Central memory CD8-positive, alpha-beta T cell (primary cell): Measurements from ENCODE around the gene CTNNA3.
"Not testable (repeated sequence)": the region's sequence is repeated elsewhere in the genome, so short reads cannot be mapped to it uniquely, and the experiment has no call there.

Experiments used
- ATAC-seq: fragments of 150-1000 bp; cut with Tn5 transposase; replicated peaks from 2 replicates; pipeline ENCODE4 v1.10.0; 2022; ENCODE audit warnings: mild to moderate bottlenecking, moderate FRiP score, moderate number of reproducible peaks; ENCODE audit not compliant: poor library complexity, severe bottlenecking; ENCODE audit errors: extremely low read depth
- DNase-seq, 2 donors: peaks; one replicate each; pipeline ENCODE4 v3.0.0; 2021; ENCODE audit warnings: low spot score in 2 of 2
- H3K27ac Mint-ChIP-seq: one replicate; pipeline ENCODE4 v1.8.0; 2022; ENCODE audit warnings: low read depth, mild to moderate bottlenecking, moderate library complexity, mixed read lengths
- H3K27me3 Mint-ChIP-seq: one replicate; pipeline ENCODE4 v1.8.0; 2022; ENCODE audit warnings: mixed read lengths
- H3K36me3 Mint-ChIP-seq: one replicate; pipeline ENCODE4 v1.8.0; 2022; ENCODE audit warnings: mild to moderate bottlenecking, moderate library complexity, mixed read lengths; ENCODE audit not compliant: insufficient read depth
- H3K4me1 Mint-ChIP-seq: one replicate; pipeline ENCODE4 v1.8.0; 2022; ENCODE audit warnings: mixed read lengths
- H3K4me3 Mint-ChIP-seq: one replicate; pipeline ENCODE4 v1.8.0; 2022; ENCODE audit warnings: mild to moderate bottlenecking, moderate library complexity, mixed read lengths
- H3K9me3 Mint-ChIP-seq: one replicate; pipeline ENCODE4 v1.8.0; 2022; ENCODE audit warnings: mixed read lengths

CTNNA3 gene

GRCh38 chr10:66394342-66395063, 1301.5 kb downstream of the CTNNA3 start:
- H3K27me3 Mint-ChIP-seq, result no peaks in the 10 kb centered on the region
- peaks cover 5% of the 10 kb centered on the region for H3K9me3 Mint-ChIP-seq
- H3K4me3 Mint-ChIP-seq, result no peak overlapping the region
- DNase-seq (no peak), ATAC-seq (no peak)
- no peak overlapping the region for H3K27ac Mint-ChIP-seq
- no peaks in the 10 kb centered on the region for H3K36me3 Mint-ChIP-seq
- H3K4me1 Mint-ChIP-seq, result no peaks in the 10 kb centered on the region

DNA sequence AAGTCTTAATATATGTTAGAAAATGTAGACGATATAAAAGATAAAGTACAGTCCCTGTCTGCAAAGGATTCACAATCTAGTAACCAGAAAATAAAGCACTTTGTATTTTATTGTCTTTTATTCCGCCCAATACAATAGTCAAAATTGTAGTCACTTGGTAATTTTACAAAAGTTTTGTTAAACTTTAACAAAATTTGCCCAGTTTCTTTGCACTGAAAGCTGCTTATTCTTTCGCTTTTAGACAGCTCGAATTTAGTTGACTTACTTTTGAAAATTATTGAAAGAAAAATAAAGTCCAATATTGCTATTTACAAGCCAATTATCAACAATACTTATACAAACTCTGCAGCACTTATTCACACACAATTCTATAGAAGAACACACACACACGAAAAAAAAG, 1305.1 kb downstream of the CTNNA3 start:
- Mint-ChIP-seq H3K9me3 (peaks cover 9% of the 10 kb centered on the region), H3K4me3 (no peak overlapping the region), H3K27ac (no peak overlapping the region), H3K4me1 (no peaks in the 10 kb centered on the region), H3K27me3 (no peaks in the 10 kb centered on the region), H3K36me3 (no peaks in the 10 kb centered on the region)
- ATAC-seq, result no peak
- DNase-seq, result no peak

DNA sequence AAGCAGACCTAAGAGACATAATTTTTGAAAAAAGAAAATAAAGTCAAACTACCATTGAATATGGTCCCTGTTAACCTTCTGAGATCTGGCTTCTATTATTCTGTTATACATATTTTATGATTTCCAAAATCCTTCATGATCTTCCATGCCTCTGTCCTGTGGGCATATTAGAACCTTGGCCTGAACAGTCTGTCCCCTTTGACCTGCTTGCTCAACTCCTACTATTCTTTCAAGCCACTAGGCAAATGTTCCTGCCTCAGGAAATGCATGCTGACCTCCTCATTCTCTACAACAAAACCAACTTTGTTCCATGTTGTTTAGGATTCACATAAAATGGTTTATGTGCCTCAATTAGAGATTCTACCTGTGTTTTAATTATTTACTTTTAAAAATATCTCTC, 1315.0 kb downstream of the CTNNA3 start:
- peaks cover 36% of the 10 kb centered on the region for H3K9me3 Mint-ChIP-seq
- no peak for DNase-seq
- H3K27me3 Mint-ChIP-seq, result no peaks in the 10 kb centered on the region
- no peaks in the 10 kb centered on the region for H3K4me1 Mint-ChIP-seq
- no peaks in the 10 kb centered on the region for H3K36me3 Mint-ChIP-seq
- no peak for ATAC-seq
- no peak overlapping the region for H3K27ac Mint-ChIP-seq
- H3K4me3 Mint-ChIP-seq, result no peak overlapping the region

DNA sequence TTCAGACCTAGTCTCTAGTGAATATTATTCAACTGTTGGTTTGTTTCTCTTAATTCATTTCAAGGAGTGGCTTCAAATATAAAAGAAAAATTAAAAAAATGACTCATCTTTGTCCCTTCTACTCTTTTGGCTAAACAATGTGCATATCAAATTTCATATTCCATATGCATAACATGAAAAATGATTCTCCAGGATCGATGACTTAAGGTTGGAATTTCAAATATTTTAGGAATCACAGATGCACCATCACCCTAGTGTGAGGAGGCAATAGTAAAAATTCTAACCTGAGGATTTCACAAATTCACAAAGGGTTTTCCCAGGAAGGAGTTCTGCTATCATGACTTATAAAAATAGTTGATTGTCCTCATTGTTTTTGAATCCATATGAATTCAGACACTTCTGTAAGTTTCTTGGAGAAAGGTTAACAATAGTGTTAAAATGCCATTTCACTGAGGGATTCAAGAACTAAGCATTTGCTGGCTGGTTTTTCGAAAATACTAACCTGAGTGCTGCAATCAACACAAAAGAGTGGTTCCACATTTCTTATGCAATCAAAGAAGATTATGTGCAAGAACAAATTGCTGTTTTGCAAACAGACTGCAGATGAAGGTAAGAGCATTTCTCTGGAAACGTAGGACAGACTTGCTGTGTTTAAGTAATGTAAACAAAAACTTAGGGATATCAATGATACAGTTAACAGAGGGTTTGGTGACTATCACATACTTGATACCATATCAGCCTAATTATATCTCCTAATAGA, 1317.7 kb downstream of the CTNNA3 start:
- Mint-ChIP-seq H3K27me3 (no peaks in the 10 kb centered on the region), H3K4me1 (no peaks in the 10 kb centered on the region), H3K9me3 (peaks cover 19% of the 10 kb centered on the region), H3K27ac (no peak overlapping the region), H3K36me3 (no peaks in the 10 kb centered on the region), H3K4me3 (no peak overlapping the region)
- ATAC-seq, result no peak
- DNase-seq, result no peak

GRCh38 chr10:66368146-66368545, 1327.8 kb downstream of the CTNNA3 start:
- no peaks in the 10 kb centered on the region for H3K27me3 Mint-ChIP-seq
- H3K4me1 Mint-ChIP-seq, result no peaks in the 10 kb centered on the region
- peaks cover 6% of the 10 kb centered on the region for H3K9me3 Mint-ChIP-seq

DNA sequence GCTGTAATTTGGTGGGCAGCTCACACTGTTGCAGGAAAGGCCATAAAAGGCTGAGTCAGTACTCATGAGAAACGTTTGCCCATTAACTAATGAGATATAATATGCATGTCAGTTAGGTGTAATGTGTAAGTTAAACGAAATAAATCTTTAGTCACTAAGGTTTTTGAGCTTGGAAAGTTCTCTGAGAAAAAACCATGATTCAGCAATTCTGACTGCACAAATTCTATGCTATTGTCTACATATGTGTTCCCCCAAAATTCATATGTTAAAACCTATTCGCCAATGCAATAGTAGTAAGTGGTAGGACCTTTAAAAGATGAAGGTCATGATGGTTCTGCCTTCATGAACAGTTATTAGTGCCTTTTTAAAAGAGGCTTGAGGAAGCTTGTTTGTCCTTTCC, 1329.8 kb downstream of the CTNNA3 start:
- Mint-ChIP-seq H3K27ac (no peak overlapping the region), H3K4me1 (no peaks in the 10 kb centered on the region), H3K4me3 (no peak overlapping the region), H3K27me3 (no peaks in the 10 kb centered on the region), H3K36me3 (no peaks in the 10 kb centered on the region), H3K9me3 (peaks cover 13% of the 10 kb centered on the region)
- no peak for ATAC-seq
- DNase-seq, result no peak

More at GRCh38 chr10:66368146-66368545, 1327.8 kb downstream of the CTNNA3 start:
- ATAC-seq (no peak), DNase-seq (no peak)
- Mint-ChIP-seq H3K36me3 (no peaks in the 10 kb centered on the region), H3K4me3 (no peak overlapping the region), H3K27ac (no peak overlapping the region)

- peaks cover 17% of the 10 kb centered on the region for H3K9me3 Mint-ChIP-seq
- no peak overlapping the region for H3K27ac Mint-ChIP-seq
- no peak overlapping the region for H3K4me3 Mint-ChIP-seq
- H3K4me1 Mint-ChIP-seq, result no peaks in the 10 kb centered on the region
- no peaks in the 10 kb centered on the region for H3K27me3 Mint-ChIP-seq
- DNase-seq (no peak), ATAC-seq (no peak)
- no peaks in the 10 kb centered on the region for H3K36me3 Mint-ChIP-seq
Measured at GRCh38 chr10:66365686-66366085, 1330.3 kb downstream of the CTNNA3 start.

GRCh38 chr10:66362522-66362921, 1333.5 kb downstream of the CTNNA3 start:
- Mint-ChIP-seq H3K27ac (no peak overlapping the region), H3K36me3 (no peaks in the 10 kb centered on the region), H3K9me3 (peaks cover 31% of the 10 kb centered on the region), H3K4me3 (no peak overlapping the region), H3K4me1 (no peaks in the 10 kb centered on the region), H3K27me3 (no peaks in the 10 kb centered on the region)
- DNase-seq (no peak), ATAC-seq (no peak)

DNA sequence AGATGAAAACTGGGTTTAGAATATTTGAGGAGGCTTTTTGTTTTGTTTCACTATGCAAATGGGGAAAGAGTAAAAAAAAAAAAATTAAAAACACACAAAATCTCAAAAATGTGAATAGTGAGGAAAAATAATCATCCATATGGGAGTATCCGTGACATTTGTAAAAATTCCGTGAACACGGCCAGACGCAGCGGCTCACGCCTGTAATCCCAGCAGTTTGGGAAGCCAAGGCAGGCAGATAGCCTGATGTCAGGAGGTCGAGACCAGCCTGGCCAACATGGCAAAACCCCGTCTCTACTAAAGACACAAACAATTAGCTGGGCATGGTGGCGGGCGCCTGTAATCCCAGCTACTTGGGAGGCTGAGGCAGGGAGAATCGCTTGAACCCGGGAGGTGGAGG, 1342.2 kb downstream of the CTNNA3 start:
- H3K27me3 Mint-ChIP-seq, H3K36me3 Mint-ChIP-seq, H3K4me3 Mint-ChIP-seq, H3K4me1 Mint-ChIP-seq, DNase-seq, ATAC-seq, H3K27ac Mint-ChIP-seq: not testable (repeated sequence)
- H3K9me3 Mint-ChIP-seq, result peaks cover 12% of the 10 kb centered on the region

DNA sequence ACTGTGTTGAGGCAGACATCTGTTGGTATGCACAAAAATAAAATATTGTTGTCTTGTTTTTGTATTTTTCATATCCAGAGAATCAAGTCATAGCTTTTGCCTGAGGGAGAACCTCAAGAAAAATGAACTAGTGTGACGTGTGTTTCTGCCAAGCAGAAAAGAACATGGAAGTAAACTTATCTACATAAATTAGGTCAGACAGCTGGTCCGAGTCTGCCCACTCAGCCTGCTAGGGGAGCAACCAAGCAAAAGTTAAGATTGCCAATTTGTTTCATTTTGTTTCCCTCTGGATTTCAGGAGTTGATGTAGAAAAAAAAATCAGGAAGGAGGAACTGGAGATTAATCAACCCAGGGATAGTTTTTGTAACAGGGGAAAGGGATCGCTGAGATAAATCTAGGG, 1342.6 kb downstream of the CTNNA3 start:
- Mint-ChIP-seq H3K9me3 (peaks cover 8% of the 10 kb centered on the region), H3K27me3 (no peaks in the 10 kb centered on the region), H3K4me1 (no peaks in the 10 kb centered on the region), H3K4me3 (no peak overlapping the region), H3K36me3 (peaks cover 2% of the 10 kb centered on the region), H3K27ac (no peak overlapping the region)
- ATAC-seq, result no peak
- DNase-seq, result no peak

GRCh38 chr10:66350622-66351399, 1345.2 kb downstream of the CTNNA3 start:
- Mint-ChIP-seq H3K4me1 (no peaks in the 10 kb centered on the region), H3K4me3 (no peak overlapping the region)

DNA sequence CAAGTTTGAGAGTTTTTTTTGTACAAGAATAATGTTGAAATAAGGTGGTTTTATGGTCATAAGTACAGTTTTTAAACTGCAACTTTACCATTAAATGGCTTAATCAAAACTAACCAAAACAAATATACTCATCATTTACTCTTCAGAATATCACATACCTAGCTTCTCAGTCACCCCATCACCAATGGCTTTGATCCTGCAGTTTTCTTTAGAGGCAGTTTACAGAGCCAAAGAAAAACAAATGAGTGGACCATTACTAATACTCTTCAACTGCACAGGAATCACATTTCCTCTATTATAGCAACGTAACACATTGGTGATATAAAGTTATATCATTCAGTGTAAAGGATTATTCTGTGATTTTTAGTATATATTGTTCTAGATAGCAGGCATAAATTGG, 1346.3 kb downstream of the CTNNA3 start:
- peaks cover 2% of the 10 kb centered on the region for H3K36me3 Mint-ChIP-seq

More at GRCh38 chr10:66350622-66351399, 1345.2 kb downstream of the CTNNA3 start:
- no peaks in the 10 kb centered on the region for H3K27me3 Mint-ChIP-seq
- no peak for ATAC-seq
- H3K36me3 Mint-ChIP-seq, result peaks cover 2% of the 10 kb centered on the region
- H3K27ac Mint-ChIP-seq, result no peak overlapping the region
- H3K9me3 Mint-ChIP-seq, result peaks cover 6% of the 10 kb centered on the region
- no peak for DNase-seq

More for the DNA sequence above, 1346.3 kb downstream of the CTNNA3 start:
- ATAC-seq (no peak), DNase-seq (no peak)
- H3K27ac Mint-ChIP-seq, result no peak overlapping the region
- H3K27me3 Mint-ChIP-seq, result no peaks in the 10 kb centered on the region
- peaks cover 6% of the 10 kb centered on the region for H3K9me3 Mint-ChIP-seq
- no peaks in the 10 kb centered on the region for H3K4me1 Mint-ChIP-seq
- no peak overlapping the region for H3K4me3 Mint-ChIP-seq
